ENCODE measurements around the gene SETD1B.
"Not testable (repeated sequence)": the region's sequence is repeated elsewhere in the genome, so short reads cannot be mapped to it uniquely, and the experiment has no call there.

Gene SETD1B

DNA sequence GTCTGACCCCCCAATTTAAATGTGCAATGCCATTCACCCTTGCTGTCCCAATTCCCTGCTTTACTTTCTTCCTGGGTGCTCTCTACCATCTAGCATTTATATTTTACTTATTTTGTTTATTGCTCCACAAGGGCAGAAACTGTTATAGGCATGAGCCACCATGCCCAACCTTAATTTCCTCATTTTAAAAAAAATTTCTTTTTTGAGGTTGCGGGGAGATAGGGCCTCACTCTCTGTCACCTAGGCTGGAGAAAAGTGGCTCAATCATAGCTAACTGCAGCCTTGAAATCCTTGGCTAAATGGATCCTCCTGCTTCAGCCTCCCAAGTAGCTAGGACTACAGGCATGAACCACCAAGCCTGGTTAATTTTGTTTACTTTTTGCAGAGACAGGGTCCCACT lies 41.9 kb downstream of the SETD1B start:
- H3K4me3 ChIP-seq (ENCODE audit: low read depth, low read length) = no peak overlapping the region
- in situ Hi-C loops (cut with HindIII; ENCODE audit: low sequenced_read_pairs) = no loop called here
- TF ChIP-seq, protein P1, sequence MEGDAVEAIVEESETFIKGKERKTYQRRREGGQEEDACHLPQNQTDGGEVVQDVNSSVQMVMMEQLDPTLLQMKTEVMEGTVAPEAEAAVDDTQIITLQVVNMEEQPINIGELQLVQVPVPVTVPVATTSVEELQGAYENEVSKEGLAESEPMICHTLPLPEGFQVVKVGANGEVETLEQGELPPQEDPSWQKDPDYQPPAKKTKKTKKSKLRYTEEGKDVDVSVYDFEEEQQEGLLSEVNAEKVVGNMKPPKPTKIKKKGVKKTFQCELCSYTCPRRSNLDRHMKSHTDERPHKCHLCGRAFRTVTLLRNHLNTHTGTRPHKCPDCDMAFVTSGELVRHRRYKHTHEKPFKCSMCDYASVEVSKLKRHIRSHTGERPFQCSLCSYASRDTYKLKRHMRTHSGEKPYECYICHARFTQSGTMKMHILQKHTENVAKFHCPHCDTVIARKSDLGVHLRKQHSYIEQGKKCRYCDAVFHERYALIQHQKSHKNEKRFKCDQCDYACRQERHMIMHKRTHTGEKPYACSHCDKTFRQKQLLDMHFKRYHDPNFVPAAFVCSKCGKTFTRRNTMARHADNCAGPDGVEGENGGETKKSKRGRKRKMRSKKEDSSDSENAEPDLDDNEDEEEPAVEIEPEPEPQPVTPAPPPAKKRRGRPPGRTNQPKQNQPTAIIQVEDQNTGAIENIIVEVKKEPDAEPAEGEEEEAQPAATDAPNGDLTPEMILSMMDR (IDR thresholded peaks at IDR 0.05; ENCODE audit: low read depth, low read length) = no peak
- DNase-seq (ENCODE audit: low read depth, low spot score) = no peak

DNA sequence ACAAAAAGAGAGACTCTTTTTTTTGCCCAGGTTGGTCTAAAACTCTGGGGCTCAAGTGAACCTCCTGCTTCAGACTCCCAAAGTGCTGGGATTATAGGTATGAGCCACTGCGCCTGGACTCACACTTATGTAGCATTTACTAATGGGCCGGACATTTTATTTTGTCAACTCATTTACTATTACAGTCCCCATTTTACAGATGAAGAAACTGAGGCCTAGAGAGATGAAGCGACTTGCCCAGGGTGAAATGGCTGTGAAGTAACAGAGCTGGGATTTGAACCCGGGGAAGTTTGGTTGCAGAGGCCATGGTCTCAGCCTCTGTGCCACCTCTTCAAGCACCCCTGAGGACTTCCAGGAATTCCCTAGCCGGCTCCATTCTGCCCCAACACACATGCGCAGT lies 45.4 kb downstream of the SETD1B start:
- no peak for DNase-seq (ENCODE audit: low read depth, low spot score)
- H3K4me3 ChIP-seq (ENCODE audit: low read depth, low read length) = no peak overlapping the region
- TF ChIP-seq, protein P1 (IDR thresholded peaks at IDR 0.05; ENCODE audit: low read depth, low read length) = no peak

DNA sequence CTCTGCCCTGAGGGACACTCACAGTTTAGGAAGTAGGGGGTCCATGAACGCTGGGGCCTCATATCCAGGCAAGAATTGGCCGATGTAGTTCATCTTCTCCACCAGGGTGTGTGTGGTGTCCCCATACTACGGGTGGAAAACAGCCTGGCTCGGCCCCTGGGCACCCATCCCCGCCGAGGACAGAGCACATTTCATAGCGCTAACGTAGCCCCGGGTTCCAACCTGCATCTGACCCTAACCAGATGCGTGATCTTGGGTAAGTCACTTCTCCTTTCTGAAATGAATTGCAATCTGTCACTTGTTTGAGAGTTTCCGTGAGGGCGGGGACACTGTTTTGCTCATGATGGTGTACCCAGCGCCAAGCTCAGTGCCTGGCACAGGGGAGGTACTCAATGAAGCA lies 45.9 kb downstream of the SETD1B start:
- no peak overlapping the region for H3K4me3 ChIP-seq (ENCODE audit: low read depth, low read length)
- TF ChIP-seq, protein P1 (IDR thresholded peaks at IDR 0.05; ENCODE audit: low read depth, low read length) = no peak
- DNase-seq (ENCODE audit: low read depth, low spot score) = no peak
- in situ Hi-C loops (cut with HindIII; ENCODE audit: low sequenced_read_pairs) = no loop called here

More for the DNA sequence above, 45.4 kb downstream of the SETD1B start:
- in situ Hi-C loops (cut with HindIII; ENCODE audit: low sequenced_read_pairs) = no loop called here

DNA sequence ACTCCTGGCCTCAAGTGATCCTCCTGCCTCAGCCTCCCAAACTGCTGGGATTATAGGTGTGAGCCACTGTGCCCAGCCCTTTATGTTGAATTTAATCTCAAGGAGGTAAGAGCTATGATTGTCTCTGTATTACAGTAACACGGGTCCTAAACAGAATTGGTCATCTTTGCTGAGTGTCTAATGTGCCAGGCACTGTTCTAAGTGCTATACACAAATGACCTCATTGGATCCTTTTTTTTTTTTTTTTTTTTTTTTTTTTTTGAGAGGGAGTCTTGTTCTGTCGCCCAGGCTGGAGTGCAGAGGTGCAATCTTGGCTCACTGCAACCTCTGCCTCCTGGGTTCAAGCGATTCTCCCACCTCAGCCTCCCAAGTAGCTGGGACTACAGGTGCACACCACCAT lies 48.6 kb downstream of the SETD1B start:
- in situ Hi-C loops (cut with HindIII; ENCODE audit: low sequenced_read_pairs); H3K4me3 ChIP-seq (ENCODE audit: low read depth, low read length); DNase-seq (ENCODE audit: low read depth, low spot score): not testable (repeated sequence)

DNA sequence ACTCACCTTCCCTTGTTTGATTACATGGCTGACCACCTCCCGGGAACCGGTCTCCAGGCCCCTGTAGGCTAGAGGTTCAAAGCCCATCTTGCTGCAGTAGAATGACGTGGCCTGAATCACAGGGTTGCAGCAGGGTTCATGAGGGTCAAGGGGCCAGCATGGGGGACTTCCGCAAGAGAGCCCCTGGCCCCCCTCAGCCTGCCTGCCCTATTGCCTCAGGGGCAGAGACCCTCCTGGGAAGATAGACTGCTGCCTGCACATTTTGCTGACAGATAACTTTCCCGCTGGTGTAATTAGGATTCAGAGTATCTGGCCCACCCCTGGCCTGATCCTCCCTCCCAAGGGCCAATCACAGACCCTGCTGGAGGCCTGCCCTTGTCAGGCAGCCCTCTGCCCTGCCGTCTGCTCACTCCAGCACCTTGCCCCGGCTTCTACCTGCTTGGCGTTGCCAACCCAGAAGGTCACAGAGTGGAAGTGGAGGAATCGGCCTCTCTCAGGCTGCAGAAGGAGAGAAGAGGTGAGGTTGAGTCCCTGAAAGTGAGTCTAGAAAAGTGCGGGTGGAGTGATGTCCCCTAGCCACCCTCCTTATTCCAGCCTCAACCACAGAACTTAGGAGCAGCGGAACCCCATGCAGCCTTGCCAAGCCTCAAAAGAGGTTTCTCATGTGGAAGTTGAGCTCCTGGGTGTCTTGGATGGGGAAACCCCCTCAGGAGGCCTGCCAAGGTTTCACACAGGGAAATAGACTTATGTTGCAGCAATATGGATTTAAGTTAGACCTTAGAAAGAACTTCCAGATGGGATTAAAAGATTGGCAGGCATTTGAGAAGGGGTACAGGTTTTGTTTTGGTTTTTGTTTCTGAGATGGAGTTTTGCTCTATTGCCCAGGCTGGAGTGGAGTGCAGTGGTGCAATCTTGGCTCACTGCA lies 53.8 kb downstream of the SETD1B start:
- DNase-seq (ENCODE audit: low read depth, low spot score) = no peak
- no peak overlapping the region for H3K4me3 ChIP-seq (ENCODE audit: low read depth, low read length)
- in situ Hi-C loops (cut with HindIII; ENCODE audit: low sequenced_read_pairs) = no loop called here
- TF ChIP-seq, protein P1 (IDR thresholded peaks at IDR 0.05; ENCODE audit: low read depth, low read length) = no peak

DNA sequence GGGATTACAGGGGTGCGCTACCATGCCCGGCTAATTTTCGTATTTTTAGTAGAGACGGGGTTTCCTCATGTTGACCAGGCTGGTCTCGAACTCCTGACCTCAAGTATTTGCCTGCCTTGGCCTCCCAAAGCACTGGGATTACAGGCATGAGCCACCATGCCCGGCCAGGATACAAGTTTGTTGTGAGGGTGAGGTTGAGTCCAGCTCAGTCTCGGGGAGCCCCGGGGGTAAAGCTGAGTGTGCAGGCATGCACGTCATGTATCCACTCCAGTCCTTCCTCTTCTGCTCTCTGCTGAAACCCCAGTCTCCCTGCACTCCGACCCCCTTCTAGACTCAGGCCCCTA lies 54.5 kb downstream of the SETD1B start:
- TF ChIP-seq, protein P1 (IDR thresholded peaks at IDR 0.05; ENCODE audit: low read depth, low read length) = no peak
- no peak overlapping the region for H3K4me3 ChIP-seq (ENCODE audit: low read depth, low read length)
- DNase-seq (ENCODE audit: low read depth, low spot score) = no peak
- in situ Hi-C loops (cut with HindIII; ENCODE audit: low sequenced_read_pairs) = no loop called here
